Measurements from ENCODE around the gene ZSCAN22.

GRCh38 chr19:58279042-58279924, 47.5 kb upstream of the ZSCAN22 start:
- TF ChIP-seq CTCF (IDR thresholded peaks at IDR 0.05) (no peak), POLR2A (IDR thresholded peaks at IDR 0.05) (no peak)

Data from Peyer's patch (tissue), 4 donors.